ENCODE data around the gene RSU1. TPM values are rescaled to one million over a fixed set of nuclear protein-coding genes. Genes with fewer than 3 reads are reported as not detected.

The RSU1 gene
- total RNA-seq, 1 donor = 155 TPM

- no peak for DNase-seq (ENCODE audit: low read depth)
- H3K4me3 ChIP-seq (ENCODE audit: low read depth, low read length) = no peak overlapping the region
- TF ChIP-seq, protein P1, sequence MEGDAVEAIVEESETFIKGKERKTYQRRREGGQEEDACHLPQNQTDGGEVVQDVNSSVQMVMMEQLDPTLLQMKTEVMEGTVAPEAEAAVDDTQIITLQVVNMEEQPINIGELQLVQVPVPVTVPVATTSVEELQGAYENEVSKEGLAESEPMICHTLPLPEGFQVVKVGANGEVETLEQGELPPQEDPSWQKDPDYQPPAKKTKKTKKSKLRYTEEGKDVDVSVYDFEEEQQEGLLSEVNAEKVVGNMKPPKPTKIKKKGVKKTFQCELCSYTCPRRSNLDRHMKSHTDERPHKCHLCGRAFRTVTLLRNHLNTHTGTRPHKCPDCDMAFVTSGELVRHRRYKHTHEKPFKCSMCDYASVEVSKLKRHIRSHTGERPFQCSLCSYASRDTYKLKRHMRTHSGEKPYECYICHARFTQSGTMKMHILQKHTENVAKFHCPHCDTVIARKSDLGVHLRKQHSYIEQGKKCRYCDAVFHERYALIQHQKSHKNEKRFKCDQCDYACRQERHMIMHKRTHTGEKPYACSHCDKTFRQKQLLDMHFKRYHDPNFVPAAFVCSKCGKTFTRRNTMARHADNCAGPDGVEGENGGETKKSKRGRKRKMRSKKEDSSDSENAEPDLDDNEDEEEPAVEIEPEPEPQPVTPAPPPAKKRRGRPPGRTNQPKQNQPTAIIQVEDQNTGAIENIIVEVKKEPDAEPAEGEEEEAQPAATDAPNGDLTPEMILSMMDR (IDR thresholded peaks at IDR 0.05; ENCODE audit: insufficient read depth, low read length) = no peak
Observed at GRCh38 chr10:16856092-16856491, 38.9 kb upstream of the RSU1 start.

- H3K4me3 ChIP-seq (ENCODE audit: low read depth, low read length) = no peak overlapping the region
- DNase-seq (ENCODE audit: low read depth) = peak; percentile 49
- TF ChIP-seq, protein P1 (IDR thresholded peaks at IDR 0.05; ENCODE audit: insufficient read depth, low read length) = no peak
Observed at GRCh38 chr10:16854623-16855022, 37.4 kb upstream of the RSU1 start.

GRCh38 chr10:16853809-16854208 lies 36.6 kb upstream of the RSU1 start:
- TF ChIP-seq, protein P1 (IDR thresholded peaks at IDR 0.05; ENCODE audit: insufficient read depth, low read length) = no peak
- no peak overlapping the region for H3K4me3 ChIP-seq (ENCODE audit: low read depth, low read length)
- no peak for DNase-seq (ENCODE audit: low read depth)

GRCh38 chr10:16853201-16853600 lies 36.0 kb upstream of the RSU1 start:
- DNase-seq (ENCODE audit: low read depth) = peak; percentile 69
- TF ChIP-seq, protein P1 (IDR thresholded peaks at IDR 0.05; ENCODE audit: insufficient read depth, low read length) = peak; percentile 59
- no peak overlapping the region for H3K4me3 ChIP-seq (ENCODE audit: low read depth, low read length)

- TF ChIP-seq, protein P1 (IDR thresholded peaks at IDR 0.05; ENCODE audit: insufficient read depth, low read length) = no peak
Observed at GRCh38 chr10:16852624-16853023, 35.4 kb upstream of the RSU1 start.

GRCh38 chr10:16848562-16849154 lies 31.4 kb upstream of the RSU1 start:
- H3K4me3 ChIP-seq (ENCODE audit: low read depth, low read length) = no peak overlapping the region
- DNase-seq (ENCODE audit: low read depth) = peak; percentile 49
- TF ChIP-seq, protein P1 (IDR thresholded peaks at IDR 0.05; ENCODE audit: insufficient read depth, low read length) = no peak

More at GRCh38 chr10:16852624-16853023, 35.4 kb upstream of the RSU1 start:
- DNase-seq (ENCODE audit: low read depth) = no peak
- no peak overlapping the region for H3K4me3 ChIP-seq (ENCODE audit: low read depth, low read length)

GRCh38 chr10:16847644-16848043 lies 30.4 kb upstream of the RSU1 start:
- peak; percentile 53 for DNase-seq (ENCODE audit: low read depth)
- no peak overlapping the region for H3K4me3 ChIP-seq (ENCODE audit: low read depth, low read length)
- TF ChIP-seq, protein P1 (IDR thresholded peaks at IDR 0.05; ENCODE audit: insufficient read depth, low read length) = no peak

Data from fibroblast of the aortic adventitia (primary cell).